ENCODE measurements around the gene GFPT2. TPM values are rescaled to one million over a fixed set of nuclear protein-coding genes. Genes with fewer than 3 reads are reported as not detected.
A peak's percentile ranks its signal among the peaks of the same experiment; 100 is the strongest.

Gene GFPT2
- total RNA-seq, 1 donor = 28.9 TPM

DNA sequence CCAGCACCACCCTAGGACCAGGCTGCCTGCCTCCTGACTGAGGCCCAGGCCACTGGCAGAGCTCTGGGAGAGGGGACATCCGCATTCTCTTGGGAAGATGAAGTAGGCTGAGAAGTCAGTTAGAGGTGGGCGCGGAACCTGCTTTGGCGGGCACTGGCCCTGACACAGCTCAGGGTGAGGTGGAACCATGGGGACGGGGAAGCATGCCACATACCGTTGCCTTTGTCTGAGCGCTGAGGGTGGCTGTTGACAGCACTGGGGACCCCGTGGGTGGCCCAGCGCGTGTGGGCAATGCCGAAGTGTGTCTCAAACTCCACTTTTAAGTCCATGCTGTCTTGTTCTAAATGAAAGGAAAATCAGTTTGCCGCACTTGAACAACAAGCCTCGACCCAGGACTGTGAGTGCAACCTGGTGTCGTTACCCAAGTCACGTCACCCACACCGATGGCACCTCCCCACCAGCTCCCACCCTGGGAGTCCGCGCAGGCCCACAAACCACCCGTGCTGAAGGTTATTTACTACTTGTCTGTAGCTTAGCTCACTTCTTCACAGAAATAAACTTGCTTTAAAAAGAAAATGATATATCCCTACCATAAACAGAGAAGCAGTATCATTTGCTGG lies 17.4 kb downstream of the GFPT2 start:
- TF ChIP-seq, protein P1, sequence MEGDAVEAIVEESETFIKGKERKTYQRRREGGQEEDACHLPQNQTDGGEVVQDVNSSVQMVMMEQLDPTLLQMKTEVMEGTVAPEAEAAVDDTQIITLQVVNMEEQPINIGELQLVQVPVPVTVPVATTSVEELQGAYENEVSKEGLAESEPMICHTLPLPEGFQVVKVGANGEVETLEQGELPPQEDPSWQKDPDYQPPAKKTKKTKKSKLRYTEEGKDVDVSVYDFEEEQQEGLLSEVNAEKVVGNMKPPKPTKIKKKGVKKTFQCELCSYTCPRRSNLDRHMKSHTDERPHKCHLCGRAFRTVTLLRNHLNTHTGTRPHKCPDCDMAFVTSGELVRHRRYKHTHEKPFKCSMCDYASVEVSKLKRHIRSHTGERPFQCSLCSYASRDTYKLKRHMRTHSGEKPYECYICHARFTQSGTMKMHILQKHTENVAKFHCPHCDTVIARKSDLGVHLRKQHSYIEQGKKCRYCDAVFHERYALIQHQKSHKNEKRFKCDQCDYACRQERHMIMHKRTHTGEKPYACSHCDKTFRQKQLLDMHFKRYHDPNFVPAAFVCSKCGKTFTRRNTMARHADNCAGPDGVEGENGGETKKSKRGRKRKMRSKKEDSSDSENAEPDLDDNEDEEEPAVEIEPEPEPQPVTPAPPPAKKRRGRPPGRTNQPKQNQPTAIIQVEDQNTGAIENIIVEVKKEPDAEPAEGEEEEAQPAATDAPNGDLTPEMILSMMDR (IDR thresholded peaks at IDR 0.05; ENCODE audit: insufficient read depth, low read depth, low read length) = no peak
- no peak for DNase-seq (ENCODE audit: low read depth)

DNA sequence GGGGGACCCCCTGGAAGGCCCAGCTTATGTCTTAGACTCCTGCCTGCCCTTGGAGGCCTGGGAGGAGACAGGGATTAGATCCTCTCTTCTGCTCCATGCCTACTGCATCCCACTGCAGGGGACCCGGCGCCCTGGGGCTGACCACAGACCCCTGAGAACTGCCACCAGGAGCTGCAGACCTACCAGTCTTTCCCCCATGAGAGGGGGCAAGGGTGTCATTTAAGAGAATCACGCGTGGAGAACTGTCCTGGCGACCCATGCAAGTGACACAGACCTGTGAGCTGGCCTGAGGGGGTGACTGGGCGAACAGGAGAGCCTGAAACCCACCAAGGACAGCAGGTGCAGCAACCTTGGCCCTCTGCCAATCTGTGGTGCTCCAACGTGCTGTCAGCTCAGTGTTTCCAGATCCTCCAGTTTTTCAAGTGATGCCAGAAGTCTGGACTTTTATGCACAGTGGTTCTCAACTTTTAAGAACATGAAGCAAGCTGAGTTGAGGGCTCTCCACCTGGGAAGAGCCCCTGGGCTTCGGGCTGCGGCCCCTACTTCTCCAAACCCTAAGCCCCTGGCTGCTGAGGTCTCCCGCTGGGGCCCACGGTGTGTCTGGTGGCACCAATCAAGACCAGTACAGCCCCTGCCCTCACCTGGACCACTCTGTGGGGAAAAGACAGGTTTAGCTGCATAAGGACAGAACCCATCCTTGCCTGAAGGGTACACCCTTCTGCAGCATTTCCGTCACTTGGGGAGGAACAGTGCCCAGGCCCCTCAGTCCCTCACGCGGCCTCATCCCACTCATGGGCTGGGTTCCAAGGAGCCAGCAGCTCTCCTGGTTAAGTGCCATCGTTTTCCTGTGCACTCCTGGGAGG lies 18.2 kb downstream of the GFPT2 start:
- DNase-seq (ENCODE audit: low read depth) = no peak
- no peak overlapping the region for H3K4me3 ChIP-seq (ENCODE audit: low read depth, low read length)
- TF ChIP-seq, protein P1 (IDR thresholded peaks at IDR 0.05; ENCODE audit: insufficient read depth, low read depth, low read length) = no peak

More for the DNA sequence above, 17.4 kb downstream of the GFPT2 start:
- no peak overlapping the region for H3K4me3 ChIP-seq (ENCODE audit: low read depth, low read length)

DNA sequence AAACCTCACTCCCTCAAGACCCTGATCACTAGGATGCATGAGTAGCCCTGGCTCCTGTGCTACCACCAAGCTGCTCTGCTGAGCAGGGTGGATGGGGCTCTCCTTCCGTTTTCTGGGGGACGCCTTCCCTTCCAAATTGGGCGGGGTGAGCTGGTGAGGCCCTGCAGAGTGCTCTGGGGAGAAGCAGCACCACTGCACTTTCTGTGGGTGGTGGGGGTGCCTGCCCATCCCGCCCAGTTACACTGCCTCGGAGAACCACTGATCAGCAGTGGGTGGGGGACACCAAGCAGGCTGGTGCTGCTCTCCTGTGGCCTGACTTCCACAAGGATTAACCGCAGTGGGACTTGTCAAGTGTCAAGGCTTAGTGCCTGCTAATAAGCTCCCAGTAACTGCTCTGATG lies 19.0 kb downstream of the GFPT2 start:
- TF ChIP-seq, protein P1 (IDR thresholded peaks at IDR 0.05; ENCODE audit: insufficient read depth, low read depth, low read length) = no peak
- no peak overlapping the region for H3K4me3 ChIP-seq (ENCODE audit: low read depth, low read length)
- DNase-seq (ENCODE audit: low read depth) = no peak

DNA sequence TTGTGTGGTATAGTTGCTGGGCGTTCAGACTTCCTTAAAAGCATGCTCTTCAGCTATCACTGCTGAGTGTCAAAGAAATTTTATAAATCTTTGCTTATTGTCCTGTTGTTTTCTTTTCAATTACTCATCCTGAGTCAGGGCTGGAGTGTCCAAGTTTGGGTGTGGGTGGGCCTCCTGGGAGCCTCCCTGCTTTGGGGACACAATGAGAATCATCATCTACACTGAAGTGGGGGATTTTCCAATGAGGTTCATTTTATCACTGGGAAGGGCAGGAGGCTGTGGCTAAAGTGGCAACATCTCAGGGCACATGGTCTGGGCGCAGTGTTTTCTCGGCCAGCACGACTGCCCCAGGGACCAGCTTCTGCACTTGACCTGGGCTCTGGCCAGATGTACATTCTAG lies 19.5 kb downstream of the GFPT2 start:
- no peak for DNase-seq (ENCODE audit: low read depth)
- H3K4me3 ChIP-seq (ENCODE audit: low read depth, low read length) = no peak overlapping the region
- TF ChIP-seq, protein P1 (IDR thresholded peaks at IDR 0.05; ENCODE audit: insufficient read depth, low read depth, low read length) = no peak

DNA sequence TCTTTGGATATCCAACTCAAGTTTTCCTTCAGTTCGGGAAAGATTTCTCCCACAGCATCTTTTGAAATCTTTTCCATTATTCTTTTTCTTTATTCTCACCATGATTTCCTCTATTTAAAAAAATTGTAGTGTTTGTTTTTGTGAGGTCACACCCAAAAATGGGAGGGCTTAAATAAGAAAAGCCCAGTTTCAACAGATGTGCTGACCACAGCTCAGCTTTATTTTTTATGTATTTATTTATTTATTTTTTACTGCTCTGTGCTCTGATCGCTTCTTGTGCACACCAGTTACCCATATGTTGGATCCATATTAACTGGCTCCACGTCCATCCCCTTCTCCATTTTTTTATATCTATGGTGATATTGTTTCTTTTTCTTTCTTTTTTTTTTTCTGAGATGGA lies 20.3 kb downstream of the GFPT2 start:
- no peak overlapping the region for H3K4me3 ChIP-seq (ENCODE audit: low read depth, low read length)
- TF ChIP-seq, protein P1 (IDR thresholded peaks at IDR 0.05; ENCODE audit: insufficient read depth, low read depth, low read length) = no peak
- DNase-seq (ENCODE audit: low read depth) = no peak

DNA sequence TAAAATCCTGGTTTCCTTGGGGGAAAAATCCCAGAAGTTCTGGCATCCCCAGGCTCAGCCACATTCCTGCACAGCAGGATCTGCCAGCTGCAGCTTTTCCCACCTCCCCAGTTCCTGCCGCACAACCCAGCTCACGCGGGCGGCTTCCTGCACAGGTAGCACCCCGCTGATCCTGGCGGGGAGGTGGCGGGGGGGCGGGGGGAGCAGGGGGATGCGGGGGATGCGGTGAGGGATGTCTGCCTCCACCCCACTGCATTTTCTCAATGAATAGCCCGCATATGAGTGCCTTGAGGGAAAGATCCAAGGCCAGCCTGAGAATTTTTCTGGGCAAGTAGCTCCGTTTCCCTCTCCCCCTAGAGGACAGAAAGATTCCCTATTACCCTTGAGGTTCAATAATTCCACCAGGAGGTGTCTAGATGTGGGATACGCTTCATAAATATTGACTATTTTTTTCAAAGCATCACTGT lies 21.1 kb downstream of the GFPT2 start:
- TF ChIP-seq, protein P1 (IDR thresholded peaks at IDR 0.05; ENCODE audit: insufficient read depth, low read depth, low read length) = peak; percentile 38
- H3K4me3 ChIP-seq (ENCODE audit: low read depth, low read length) = no peak overlapping the region
- no peak for DNase-seq (ENCODE audit: low read depth)
